Globus pallidus (tissue), 1 donor: Measurements from ENCODE around the gene ALOX5.

Experiments
- DNase-seq: peaks from one replicate; pipeline ENCODE4 v3.0.0-alpha.2; 2015; ENCODE audit warnings: low spot score

Gene ALOX5

GRCh38 chr10:45424668-45425404 lies 50.8 kb downstream of the ALOX5 start:
- DNase-seq, result no peak

DNA sequence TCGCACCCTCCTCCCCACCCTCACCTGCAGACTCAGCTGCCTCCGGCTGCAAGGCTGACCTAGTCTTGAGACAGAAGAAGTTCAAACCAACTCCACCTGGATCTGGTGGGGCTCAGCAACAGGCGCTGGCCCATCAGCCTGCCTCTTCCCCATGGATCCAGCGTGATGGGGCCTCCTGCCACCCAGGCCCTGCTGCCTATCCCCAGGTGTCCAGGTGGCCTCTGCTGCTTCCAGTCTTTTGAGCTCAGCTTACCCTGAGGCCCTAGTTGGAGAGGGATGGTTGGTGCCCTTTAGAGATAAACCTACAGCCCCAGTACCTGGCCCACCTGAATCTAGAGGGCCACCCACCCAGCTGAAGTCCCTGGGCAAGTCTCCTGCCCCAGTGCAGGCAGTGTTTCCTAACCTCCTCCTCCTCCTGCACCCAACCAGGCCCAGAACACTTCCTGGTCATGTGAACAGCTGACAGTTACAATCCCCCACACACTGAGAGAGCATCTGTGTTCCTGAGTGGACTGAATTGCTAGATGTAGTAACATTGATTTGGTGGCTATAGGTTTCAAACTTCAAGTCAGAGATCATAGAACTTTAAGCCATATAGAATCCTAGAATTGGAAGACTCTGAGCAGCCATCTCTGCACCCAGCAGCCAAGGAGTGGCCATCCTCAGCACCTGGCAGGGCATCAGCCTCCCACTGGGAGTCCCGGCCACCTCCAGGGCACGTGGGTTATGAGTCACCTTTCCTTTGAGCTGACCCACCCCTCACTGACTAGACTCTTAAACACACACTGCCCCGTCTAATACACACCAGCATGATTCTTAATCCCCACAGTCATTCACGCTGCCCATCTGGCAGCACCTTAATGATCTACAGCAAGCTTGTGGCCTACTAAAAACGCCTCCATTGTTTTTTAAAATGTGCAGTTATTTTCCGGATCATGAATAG lies 51.9 kb downstream of the ALOX5 start:
- DNase-seq, result no peak

GRCh38 chr10:45427262-45427969 lies 53.4 kb downstream of the ALOX5 start:
- DNase-seq, result no peak

GRCh38 chr10:45427970-45428366 lies 54.0 kb downstream of the ALOX5 start:
- DNase-seq, result no peak

- DNase-seq, result no peak
Measured at GRCh38 chr10:45428611-45429510, 54.8 kb downstream of the ALOX5 start.

DNA sequence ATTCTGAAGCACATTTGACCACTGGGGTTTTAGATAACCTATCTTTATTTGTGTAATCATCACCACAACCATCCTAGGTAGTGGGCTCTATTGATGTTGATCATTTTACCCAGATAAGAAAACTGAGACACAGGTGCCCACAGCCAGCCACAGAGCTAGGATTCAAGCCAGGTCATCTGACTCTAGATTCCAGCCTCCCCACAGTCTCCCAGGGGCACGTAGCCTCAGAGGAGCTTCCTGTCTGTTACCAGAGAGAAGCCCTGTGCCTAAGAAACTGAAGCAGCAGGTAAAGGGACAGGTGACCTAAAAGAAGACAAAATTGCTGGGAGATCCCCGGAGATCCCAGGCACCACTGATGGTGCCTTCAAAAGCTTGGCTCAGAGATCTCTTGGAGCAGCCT lies 55.8 kb downstream of the ALOX5 start:
- no peak for DNase-seq

DNA sequence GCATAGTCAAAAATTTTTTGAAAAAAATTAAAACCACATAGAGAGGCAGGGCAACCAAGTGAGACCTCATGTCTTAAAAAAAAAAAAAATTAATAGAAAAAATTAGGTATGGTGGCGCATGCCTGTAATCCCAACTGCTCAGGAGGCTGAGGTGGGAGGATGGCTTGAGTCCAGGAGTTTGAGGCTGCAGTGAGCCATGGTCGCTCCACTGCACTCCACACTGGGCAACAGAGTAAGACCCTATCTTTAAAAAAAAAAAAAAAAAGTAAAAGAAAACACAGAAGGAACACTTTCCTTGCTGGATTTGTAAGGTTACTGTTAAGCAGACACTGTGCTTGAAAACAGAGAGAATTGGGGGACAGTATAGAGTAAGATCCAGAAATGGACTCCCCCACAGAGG lies 58.1 kb downstream of the ALOX5 start:
- no peak for DNase-seq

DNA sequence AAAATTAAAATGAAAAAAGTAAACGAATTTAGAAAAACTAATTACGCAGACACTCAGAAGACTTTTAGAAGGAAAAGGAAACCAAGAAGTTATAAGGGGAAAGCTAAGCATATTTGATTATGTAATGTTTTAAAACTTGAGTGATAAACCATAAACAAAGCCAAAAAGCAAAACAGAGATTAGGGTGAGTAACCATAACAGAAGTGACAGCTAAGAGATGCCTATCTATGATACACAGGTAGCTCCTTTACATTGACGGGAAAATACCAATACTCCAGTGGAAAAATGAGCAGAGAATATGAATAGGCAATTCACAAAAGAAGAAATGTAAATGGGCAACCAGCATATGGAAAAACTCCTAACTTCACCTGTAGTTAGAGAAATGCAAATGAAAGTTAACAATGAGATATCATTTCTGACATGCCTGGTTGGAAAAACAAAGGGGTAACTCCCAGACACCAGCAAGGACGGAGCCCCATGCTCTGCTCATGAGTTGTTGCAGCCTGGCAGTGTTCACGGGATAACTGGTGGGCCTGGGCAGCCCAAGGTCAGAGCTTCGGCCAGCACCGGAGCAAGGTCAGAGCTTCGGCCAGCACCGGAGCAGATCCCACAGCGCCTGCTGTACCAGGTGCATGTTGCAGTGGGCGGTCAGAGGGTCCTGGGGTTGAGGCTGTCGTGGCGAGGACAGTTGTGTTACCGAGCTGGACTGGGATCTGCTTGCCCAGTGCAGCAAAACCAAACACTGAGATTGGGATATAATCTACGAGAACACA lies 58.9 kb downstream of the ALOX5 start:
- no peak for DNase-seq

DNA sequence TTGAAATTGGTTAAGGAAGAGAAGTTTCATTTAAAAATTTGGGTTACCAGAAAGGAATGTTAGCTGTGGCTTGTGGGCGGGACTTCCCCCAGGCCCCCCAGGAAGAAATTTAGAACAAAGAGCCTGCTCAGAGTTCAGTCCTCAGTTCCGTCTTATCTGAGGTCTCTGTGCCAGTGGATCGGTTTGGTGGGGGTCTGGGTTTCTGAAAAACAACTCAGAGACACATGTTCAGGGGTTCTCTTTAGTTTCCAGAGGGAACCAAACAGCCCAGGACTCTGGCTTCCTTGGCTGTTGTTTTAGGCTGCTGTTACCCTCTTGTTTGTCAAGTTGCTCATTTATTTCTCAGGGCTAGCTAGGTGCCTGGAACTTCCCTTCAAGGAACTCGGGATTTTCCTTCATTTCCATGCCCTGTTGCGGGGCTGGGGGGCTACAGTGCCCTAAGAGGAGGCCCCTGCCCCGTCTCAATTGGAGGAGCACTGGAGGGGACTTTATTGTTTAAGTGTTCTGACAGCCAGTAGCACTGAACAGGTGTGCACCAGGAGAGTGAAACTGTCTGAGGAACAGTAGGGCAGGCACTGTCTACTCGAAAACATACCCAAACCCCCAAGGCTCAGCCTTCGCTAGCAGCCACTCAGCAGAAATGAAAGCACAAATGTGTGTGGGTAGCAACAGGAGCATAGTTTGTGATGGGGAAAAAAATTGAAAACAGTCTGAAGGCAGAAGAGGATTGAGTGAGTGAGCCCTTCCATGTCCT lies 59.9 kb downstream of the ALOX5 start:
- no peak for DNase-seq

- no peak for DNase-seq
Measured at GRCh38 chr10:45437587-45438465, 63.8 kb downstream of the ALOX5 start.

DNA sequence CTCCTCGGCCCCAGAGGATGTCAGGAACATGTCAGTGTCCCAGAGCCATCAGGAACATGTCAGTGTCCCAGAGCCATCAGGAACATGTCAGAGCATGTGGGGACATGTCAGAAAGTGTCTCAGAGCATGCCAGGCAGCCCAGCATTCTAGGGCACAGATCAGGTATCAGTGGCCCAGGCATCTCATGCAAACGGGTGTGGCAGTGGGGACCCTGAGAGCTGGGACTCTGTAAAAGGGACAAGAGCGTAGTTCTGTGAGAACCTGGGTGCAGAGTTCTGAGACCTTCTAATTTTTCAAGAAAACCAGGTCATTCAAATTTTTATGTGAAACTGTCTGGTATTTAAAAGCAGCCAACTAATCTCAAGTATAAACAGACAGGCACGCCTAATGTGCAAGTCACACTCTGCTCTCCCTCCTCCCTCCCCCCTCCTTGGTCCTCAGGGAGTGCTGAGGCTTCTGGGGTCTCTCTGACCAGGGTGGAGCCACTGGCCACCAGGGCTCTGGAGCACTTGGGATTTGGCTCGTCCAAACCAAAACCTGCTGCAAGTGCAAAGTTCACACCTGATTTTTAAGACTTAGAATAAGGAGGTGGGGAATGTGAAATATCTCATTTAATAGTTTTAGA lies 64.6 kb downstream of the ALOX5 start:
- no peak for DNase-seq

GRCh38 chr10:45439365-45439764 lies 65.3 kb downstream of the ALOX5 start:
- no peak for DNase-seq

DNA sequence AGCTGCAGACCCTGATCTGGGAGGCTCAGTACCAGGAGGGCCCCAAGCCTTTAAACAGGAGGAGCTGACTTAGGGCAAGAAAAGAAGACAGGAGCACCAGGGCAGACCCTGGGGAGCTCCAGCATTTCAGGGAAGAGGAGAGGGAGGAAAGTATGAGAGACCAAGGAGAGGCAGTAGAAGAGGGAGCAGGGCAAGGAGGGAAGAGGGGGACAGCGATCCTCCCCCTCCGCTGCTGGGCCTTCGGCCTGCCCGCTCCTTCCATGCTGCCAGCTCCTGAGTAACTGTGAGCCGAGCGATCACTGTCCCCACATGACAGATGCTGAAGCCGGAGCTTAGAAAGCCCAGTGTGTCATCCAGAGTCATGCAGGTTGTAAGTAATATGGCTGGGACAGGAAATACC lies 65.9 kb downstream of the ALOX5 start:
- no peak for DNase-seq

DNA sequence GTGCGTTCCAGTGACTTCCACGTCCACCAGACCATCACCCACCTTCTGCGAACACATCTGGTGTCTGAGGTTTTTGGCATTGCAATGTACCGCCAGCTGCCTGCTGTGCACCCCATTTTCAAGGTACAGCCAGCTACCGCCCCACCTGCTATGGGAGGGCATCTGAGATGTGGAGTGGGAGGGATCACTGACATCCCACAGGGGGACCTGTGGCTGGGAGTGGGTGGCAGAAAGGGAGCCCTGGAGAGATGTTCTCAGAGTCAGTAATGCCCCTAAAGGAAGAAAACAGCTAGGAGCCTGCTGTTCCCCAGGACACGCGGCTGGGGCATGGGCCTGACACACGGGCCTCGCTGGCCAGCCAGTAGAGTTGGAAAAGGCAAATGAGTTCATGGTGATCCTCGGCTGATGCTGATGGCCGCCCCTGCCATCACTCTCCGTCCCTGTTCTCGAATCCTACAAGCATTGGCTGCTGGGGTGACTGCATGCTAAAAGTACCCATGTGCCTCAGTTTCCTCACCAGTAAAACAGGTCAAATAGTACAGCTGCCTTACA lies 66.6 kb downstream of the ALOX5 start:
- no peak for DNase-seq

GRCh38 chr10:45441239-45442190 lies 67.5 kb downstream of the ALOX5 start:
- DNase-seq, result no peak

- DNase-seq, result no peak
Measured at GRCh38 chr10:45442251-45442650, 68.2 kb downstream of the ALOX5 start.

- DNase-seq, result no peak
Measured at GRCh38 chr10:45442662-45443061, 68.6 kb downstream of the ALOX5 start.
